ENCODE results near the gene TNFSF11.
A peak's percentile ranks its signal among the peaks of the same experiment; 100 is the strongest.
"Not testable (repeated sequence)": the region's sequence is repeated elsewhere in the genome, so short reads cannot be mapped to it uniquely, and the experiment has no call there.

TNFSF11 gene, protein sequence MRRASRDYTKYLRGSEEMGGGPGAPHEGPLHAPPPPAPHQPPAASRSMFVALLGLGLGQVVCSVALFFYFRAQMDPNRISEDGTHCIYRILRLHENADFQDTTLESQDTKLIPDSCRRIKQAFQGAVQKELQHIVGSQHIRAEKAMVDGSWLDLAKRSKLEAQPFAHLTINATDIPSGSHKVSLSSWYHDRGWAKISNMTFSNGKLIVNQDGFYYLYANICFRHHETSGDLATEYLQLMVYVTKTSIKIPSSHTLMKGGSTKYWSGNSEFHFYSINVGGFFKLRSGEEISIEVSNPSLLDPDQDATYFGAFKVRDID

DNA sequence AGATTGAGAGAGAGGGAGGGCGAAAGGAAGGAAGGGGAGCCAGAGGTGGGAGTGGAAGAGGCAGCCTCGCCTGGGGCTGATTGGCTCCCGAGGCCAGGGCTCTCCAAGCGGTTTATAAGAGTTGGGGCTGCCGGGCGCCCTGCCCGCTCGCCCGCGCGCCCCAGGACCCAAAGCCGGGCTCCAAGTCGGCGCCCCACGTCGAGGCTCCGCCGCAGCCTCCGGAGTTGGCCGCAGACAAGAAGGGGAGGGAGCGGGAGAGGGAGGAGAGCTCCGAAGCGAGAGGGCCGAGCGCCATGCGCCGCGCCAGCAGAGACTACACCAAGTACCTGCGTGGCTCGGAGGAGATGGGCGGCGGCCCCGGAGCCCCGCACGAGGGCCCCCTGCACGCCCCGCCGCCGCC, at the start of gene TNFSF11:
Gene TNFSF11, plus strand, starts transcription at position 142 of the 400 bp plus-strand sequence. Its CDS starts 152 bp downstream, at position 294.
- no peak for DNase-seq (ENCODE audit: low spot score)

DNA sequence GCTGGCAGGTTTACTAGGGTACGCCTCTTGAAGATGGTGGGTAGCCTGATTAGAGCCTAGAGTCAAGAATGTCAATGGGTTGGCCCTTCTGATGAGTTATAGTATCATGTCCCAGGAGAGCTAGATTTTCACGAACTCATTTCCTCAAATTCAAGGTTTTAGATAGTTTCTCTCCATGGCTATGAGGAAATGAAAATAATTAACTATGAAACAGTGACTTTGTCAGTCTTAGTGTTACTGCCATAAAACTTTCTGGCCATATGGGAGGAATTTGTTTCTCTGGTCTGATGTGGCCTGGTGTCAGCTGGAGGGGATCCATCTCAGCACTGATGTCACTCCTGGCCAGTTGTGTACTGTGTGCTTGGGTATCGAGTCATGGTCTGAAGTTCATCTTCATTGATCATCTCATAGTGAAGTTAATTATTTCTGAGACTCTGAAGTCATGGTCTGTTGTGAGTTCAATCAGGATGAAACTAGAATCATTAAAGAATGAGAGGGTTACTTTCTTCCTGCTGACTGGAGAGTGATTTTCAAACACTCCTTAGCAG, 49.4 kb upstream of the TNFSF11 start:
- DNase-seq (ENCODE audit: low spot score) = no peak

DNA sequence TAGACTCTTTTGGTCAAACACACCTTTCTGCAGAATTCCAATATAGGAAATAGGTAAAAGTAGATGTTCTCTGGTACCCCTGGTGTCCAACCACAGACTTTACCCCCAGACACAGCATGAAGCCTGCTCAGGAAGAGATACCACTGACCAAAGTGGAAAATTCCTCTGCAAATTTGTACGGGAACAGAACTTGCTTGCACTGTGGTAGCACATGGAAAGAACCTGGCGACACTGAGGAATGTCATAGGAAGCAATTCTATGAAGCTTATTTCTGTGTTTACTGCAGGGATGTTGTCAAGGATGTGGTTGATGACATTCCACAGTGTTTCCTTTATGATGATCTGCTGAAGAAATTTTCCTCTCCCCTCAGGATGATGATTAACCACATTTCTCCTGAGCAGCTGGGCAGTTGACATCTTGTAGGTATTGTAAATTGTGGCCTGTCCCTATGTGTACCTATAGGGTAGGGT, 48.9 kb upstream of the TNFSF11 start:
- DNase-seq (ENCODE audit: low spot score) = no peak

DNA sequence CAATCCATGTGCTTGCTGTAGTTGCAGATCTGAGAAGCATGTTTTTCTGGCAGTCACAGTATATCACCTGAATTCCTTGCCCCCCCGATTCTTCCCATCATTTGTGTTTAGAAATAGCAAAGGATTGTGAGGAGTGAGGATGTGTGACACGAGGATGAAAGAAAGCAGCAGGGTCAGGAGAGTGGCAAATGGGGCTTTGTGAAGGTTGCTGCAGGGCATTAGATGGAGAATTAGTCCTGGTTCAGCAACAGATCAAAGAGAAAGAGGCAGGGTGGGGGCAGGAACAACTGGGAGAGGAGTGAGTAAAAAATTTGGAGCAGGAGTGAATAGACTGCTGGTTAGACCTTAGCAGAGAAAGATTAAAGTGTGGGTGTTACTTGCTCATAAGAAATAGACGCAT, 47.7 kb upstream of the TNFSF11 start:
- no peak for DNase-seq (ENCODE audit: low spot score)

DNA sequence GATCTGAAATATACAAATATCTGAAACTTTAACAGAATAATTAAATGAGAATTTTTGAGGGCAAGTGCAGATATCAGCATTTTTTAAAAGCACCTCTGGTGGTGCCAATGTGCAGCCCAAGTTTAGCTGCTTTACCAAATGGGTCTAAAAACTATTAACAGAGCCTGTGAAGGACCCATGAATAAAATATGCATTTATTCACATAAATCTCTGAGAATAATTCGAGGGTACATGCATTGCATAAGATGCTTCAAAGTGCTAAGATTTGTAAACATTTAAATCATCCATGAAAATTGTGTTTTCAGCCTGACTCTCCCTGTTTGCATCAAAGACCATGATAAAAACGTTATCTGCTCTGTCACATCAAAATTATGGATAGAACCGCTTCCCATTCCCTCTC, 47.1 kb upstream of the TNFSF11 start:
- DNase-seq (ENCODE audit: low spot score) = no peak

DNA sequence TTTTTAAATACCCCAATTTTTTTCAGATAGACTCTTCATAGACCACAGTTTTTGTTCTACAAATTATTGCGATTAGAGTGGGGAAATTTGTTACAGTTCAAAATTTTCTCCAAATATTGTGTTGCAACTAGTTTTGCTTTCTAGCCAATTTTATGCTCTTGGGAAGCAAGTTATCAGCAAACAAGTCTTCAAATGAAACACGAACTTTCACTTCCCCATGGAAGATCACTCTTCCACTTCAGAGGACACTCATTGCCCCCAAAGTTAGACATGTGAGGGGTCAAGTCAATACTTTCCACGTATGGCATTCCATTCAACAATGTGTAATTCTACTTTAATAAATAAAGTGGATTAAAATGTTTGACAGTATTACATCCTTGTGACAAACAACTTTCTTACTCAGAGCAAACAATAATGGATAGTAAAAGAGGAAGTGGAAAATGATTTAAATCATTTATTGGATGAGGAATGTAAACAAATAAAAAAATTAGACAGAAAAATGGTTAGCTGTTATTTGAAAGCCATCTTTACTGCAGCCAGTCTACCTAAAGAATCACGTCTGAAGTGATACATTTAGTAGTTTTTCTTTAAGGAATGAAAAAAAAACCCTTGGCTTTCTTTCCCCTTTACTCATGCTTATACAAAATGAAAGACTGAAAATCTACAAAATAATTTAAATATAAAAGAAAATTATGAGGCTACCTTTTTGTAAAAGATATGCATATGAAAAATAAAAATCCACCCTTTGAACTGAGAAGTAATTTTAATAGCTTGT, 41.2 kb upstream of the TNFSF11 start:
- no peak for DNase-seq (ENCODE audit: low spot score)

DNA sequence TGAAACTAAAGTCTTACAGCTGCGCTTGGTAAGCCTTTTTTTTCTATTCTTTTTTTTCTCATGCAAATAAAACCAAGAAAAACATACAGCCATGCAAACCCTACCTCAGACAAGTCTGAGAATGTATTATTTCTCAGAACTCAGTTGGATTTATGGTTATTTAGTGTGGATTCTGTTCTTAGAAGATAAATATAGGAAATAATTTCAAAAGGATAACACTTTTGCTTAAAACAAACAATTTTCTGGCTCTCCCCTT, 40.7 kb upstream of the TNFSF11 start:
- no peak for DNase-seq (ENCODE audit: low spot score)

DNA sequence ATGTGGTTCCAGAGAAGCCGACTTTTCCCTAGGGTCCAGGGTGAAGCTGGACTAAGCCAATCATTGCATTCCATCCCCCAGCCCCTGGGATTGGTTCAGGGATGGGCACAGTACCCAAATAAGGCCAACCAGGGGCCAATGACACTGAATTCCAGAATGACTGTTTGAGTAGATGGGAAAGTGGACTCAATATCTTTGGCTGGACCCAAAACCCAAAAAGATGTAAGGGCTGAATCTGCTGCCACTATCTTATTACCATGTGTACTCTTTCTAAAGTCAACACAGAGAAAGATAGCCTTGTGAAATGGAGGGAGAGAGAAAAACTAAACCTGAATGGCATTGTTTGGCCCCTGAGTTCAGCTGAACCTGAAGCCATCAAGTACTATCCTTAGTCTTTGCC, 39.2 kb upstream of the TNFSF11 start:
- DNase-seq (ENCODE audit: low spot score) = no peak

DNA sequence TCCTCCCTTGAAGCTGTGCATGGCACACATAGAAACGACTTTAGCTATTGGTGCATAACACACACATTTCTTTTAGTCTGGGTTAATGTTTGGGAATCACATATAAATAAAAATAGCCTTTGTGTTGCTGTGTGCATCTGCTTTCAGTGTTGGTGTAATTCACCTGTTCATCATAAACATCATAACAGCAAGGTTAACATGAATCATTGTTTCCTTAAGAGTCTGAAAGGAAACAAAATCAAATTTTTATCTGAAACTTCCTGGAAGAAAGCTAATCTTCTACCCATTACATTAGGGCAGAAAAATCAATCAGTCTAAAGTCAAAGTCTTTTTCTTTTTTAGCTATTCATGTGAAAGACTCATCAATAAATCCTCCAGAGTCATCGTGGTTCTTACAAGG, 35.0 kb upstream of the TNFSF11 start:
- DNase-seq (ENCODE audit: low spot score) = no peak

DNA sequence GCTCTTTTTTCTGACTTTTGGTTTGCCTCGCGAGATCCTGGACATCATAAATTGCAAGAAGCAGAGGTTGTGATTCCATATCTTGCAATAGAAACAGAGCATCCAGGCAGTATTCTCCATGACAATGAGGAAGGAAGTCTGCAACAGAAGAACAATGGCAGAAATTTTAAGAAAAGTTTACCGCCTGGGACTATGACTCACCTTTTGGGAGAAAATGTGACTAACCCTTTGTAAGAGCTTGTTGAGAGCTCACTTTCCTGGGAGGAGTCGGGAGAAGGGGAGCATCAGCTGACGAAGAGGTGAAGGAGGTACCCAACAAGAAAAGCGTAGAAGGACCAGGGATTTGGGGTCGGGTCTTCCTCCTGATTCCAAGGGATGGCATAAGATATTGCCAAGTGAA, 34.3 kb upstream of the TNFSF11 start:
- no peak for DNase-seq (ENCODE audit: low spot score)

DNA sequence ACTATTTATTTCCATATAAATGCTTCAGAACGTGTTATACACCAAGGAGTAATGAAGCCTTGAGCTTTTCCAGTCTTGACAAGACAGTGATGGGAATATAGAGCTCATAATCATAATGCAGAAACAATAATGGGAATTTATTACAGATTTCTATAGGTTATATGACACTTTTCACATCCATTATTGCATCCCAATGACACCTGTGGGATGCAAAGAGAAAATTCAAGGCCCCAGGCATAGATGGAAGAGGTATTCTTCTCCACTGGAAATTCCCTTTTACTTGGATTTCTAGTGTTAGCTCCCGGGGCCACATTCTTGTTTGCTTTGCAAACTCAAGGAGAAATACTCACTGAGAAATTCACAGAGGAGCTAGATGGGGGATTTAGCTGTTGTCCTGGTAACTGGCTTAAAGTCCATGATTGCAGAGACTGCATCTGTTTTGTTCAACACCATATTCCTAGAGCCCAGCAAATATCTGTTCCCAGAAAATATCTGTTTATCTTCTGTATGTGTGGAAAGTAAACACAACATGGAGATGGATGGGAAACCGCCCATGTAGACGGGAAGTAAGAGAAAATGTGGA, 30.6 kb upstream of the TNFSF11 start:
- no peak for DNase-seq (ENCODE audit: low spot score)

DNA sequence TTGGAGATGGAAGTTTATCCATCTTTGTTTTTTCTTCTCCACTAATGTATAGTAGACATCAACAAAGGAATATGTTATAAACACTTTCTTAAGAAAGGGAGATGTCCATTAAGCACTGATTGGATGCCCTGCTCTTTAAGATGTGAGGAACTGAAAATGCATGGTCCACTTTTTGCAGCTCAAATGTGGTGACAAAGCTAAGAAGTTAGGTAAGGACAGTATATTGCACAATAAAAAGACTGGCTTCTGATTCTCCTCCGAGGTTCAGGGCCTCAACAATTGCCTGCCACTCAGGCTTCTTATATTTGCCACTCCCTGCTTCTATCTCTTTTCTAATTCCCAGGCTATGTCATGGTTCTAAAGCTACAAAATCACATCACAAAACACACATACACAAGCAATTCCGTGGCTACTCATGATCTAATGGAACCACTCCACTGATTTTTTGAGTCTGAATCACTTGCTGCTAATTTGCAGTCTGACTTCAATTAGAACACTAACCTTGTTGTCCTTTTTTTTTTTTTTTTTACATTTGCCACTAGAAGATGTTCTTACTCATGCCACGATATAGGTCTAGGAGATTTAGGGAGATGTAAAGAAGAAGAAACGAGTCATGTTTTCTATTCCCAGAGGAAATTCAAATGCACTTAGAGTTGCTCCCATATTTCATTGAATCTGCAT, 29.6 kb upstream of the TNFSF11 start:
- DNase-seq (ENCODE audit: low spot score) = no peak

DNA sequence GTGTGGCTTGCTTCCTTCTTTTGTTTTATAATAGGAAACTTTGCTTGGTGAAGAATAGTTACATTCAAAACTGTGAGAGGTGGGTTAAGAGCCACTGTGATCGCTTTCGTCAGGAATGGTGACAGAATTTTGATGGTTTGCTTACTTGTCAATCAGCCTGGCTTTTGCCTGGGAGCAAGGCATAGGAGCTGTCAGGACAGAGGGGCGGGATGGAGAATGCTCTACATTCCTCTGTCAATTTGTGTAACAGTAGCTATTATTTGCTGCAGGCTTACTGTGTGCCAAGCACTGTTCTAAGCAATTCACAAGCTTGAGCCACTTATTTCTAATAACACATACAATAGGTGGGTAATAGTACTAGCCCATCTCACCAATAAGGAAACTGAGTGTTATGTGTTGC, 28.1 kb upstream of the TNFSF11 start:
- DNase-seq (ENCODE audit: low spot score) = no peak

DNA sequence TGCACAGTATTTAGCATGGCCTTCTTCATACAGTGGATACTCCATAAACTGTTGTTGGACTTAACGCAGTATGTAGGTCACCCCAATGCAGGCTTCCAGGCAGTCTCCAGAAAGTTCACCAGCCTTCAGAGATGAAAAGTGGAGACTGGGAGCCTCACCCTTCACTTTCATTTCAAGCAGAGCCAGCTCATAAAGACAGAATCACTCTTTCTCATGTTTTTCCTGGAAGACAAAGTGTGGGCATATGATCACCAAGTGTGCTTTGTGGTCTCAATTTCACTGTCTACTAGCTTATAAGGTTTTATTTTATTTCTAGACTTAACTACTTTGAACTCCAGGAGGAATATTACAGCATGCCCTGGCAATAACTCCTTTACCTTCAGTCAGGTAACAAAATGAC, 26.3 kb upstream of the TNFSF11 start:
- peak; percentile 55 for DNase-seq (ENCODE audit: low spot score)

DNA sequence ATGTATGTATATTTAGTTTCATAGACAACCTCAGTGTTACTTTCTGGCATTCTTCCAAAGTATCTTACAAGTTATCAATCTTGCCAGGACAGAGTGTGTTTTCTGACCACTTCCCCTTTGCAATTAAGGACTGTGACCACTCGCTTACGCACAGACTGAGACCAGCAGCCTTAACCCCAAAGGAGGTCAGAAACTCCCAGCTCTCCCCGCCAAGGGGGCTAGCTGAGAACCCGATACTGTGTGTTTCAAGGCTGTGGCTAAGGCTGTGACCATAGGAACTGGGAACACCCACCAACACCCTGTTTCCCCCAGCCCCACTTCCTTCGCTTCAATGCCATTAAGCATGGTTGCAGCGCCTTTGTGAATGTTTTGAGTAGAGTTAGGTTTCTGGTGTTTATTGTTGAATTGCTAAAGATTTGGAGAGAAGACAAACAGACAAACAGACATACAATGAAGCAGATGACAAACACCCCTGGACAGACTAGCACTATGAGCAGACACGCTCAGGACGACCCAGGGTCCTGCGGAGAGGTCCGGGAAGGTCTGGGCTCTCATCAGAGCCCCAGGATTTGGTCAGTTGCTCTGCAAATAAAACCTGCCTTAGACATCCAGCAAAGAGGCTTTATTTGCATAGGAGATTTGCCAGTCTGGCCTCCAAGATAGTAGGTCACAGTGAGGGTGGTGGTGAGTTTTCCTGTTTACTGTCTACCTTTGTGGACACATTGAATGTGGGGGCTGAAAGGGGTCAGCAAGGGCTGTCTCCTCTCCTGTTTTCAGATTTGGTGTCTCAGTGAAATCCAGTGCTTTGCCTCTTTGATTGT, 25.0 kb upstream of the TNFSF11 start:
- DNase-seq (ENCODE audit: low spot score) = no peak

DNA sequence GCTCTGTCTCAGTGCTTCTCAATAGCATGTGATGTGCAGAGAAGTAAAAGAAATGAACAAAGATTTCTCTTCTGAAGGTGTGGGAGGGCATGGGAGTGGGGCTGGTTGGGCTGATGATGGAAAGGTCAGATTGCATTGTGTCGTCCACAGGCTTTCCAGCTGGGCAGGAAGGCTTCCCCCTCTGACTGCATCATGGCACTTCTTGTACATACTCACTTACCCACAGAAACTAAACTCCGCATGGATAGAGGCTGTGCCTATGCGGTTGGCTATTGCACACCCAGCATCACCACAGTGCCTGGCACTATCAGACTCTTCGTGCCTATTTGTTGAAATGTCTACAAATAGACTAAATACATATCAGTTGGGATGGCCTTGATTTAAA, 24.4 kb upstream of the TNFSF11 start:
- DNase-seq (ENCODE audit: low spot score) = no peak

DNA sequence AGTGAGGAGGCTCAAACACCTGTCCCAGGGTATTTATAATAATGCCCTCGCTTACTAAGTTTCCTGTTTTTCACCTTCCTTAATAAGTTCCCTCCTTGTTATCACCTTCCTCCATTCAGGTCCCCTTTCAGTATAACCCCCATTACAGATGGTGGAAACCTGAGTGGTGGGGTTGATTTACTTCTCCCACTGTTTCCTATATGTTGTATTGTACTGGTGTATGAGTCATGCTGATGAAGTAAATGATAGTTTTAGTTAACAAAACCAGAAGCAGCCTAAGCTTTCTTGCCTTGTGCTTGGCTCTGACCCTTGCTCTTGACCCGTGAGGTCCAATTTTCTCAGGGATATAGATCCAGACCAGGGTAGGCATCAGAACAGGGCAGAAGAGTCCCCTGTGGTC, 22.3 kb upstream of the TNFSF11 start:
- no peak for DNase-seq (ENCODE audit: low spot score)

DNA sequence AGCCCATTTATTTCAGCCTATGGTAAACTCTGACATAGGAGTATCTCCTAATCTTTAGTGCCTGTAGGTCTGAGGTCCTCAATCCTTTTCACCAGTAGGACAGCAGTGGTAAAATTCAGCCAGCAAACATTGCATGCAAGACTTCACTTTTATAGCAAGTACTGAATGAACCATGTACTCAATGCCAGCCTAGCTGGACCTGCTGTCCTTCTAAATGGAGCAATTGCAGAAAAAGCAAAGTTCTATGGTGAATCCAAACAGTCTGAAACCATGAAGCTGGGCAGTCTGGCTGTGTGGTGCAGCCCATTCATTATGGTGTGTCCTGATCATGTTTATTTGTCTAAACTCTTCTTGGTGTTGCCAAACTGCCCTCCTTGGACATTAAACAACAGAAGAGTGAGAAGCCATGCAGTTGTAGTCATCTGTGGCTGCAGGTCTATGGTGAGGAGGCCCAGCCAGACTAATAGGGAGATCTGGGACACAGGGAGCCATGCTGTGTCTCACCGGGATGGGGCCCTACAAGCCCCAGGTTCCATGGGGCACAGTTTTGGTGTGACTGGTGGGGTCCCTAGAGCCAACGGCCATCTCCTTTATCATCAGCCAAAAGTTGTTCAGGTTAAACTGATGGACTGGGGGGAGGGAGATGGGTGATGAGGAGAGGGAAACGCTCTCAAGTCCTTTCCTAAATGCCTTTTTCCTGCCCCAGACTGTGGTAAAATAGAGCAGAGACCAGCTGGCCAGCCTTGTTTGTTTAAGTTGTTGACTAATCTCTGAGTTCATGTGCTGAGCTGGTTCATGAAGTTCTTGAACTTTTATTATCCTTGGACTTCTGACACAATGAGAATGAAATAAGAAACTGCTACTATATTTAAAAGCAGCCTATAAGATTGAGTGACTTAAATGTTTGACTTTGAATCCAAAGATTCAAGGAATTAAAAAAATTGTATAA, 20.6 kb upstream of the TNFSF11 start:
- DNase-seq (ENCODE audit: low spot score) = no peak

DNA sequence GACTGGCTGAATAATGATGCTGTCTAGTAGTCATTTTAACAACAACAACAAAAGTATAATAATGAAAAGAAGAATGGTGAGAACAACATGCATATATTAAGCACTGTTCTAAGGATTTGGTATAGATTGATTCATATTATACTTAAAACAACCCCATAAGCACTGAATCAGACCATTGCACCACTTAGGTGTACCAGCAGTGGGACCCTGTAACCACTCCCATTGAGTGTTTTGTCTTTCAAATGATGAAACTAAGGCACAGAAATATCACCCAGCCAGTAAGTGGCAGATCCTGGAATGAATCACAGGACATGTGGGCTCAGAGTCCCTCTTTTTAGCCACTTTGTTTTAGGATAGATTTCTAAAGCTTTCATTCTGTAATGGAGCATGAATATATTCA, 14.9 kb upstream of the TNFSF11 start:
- DNase-seq (ENCODE audit: low spot score) = no peak

DNA sequence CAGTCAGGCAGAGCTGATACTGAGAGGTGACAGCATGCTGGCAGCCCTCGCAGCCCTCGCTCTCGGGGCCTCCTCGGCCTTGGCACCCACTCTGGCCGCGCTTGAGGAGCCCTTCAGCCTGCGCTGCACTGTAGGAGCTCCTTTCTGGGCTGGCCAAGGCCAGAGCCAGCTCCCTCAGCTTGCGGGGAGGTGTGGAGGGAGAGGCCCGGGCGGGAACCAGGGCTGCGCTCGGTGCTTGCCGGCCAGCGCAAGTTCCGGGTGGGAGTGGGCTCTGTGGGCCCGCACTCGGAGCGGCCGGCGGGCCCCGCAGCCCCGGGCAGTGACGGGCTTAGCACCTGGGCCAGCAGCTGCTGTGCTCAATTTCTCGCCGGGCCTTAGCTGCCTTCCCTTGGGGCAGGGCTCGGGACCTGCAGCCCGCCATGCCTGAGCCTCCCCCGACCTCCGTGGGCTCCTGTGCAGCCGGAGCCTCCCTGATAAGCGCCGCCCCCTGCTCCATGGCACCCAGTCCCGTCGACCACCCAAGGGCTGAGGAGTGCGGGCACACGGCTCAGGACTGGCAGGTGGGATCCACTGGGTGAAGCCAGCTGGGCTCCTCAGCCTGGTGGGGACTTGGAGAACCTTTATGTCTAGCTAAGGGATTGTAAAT, 14.3 kb upstream of the TNFSF11 start:
- not testable (repeated sequence) for DNase-seq (ENCODE audit: low spot score)

All from activated CD4-positive, alpha-beta T cell treated with anti-CD3 and anti-CD28 coated beads, Interleukin-2, Interleukin-4, amounts not matched to agents 100 ng/mL and 50 ng/mL, durations not matched to agents 16 hours and 8 hours (primary cell).